ENCODE data around the gene ECEL1. TPM values are rescaled to one million over a fixed set of nuclear protein-coding genes. Genes with fewer than 3 reads are reported as not detected.

Gene ECEL1
- total and polyA plus RNA-seq, 2 donors (not counting 1 experiment from before 2014, with no cell fraction given), result 0.47 TPM; not detected in 1

GRCh38 chr2:232455426-232456255, 32.0 kb downstream of the ECEL1 start, which contains the start of gene ALPI:
Gene ALPI (plus strand): TSS chr2:232456153. CDS start chr2:232456200, 47 bp downstream.
- ATAC-seq (ENCODE audit: low read depth), result no peak

More at GRCh38 chr2:232455426-232456255, 32.0 kb downstream of the ECEL1 start, which contains the start of gene ALPI:
- no peak for DNase-seq
- H3K27ac ChIP-seq (ENCODE audit: low read length in 2 of 2), result no peak within 1 kb of the TSS
- H3K9ac ChIP-seq (ENCODE audit: low read length), result no peak within 1 kb of the TSS
- no peaks in the 10 kb centered on the region for H4K20me1 ChIP-seq (ENCODE audit: control insufficient read depth, insufficient read depth, low read length, poor library complexity, severe bottlenecking)
- Mint-ChIP-seq H3K4me3 (no peak within 1 kb of the TSS), H3K4me1 (no peaks in the 10 kb centered on the region), H3K27ac (no peak within 1 kb of the TSS), H3K27me3 (peaks cover 23% of the 10 kb centered on the region), H3K9me3 (ENCODE audit: insufficient read depth) (no peaks in the 10 kb centered on the region)
- H3K27me3 ChIP-seq (replicated peaks in 1 of 4; ENCODE audit: control extremely low read depth in 1 of 4, control insufficient read depth in 3 of 4, insufficient read depth in 4 of 4, low read length in 3 of 4), result peaks cover 0 to 11% (median 0%) of the 10 kb centered on the region in 4 experiments
- TF ChIP-seq EZH2 (IDR thresholded peaks at IDR 0.05; ENCODE audit: borderline replicate concordance, insufficient read depth, low read depth, low read length, poor library complexity, severe bottlenecking) (no peak), CTCF (IDR thresholded peaks at IDR 0.05) (no peak)
- no peak within 1 kb of the TSS for H2AFZ ChIP-seq (ENCODE audit: insufficient read depth, low read depth, low read length, poor library complexity, severe bottlenecking)
- intact Hi-C loops (cut with micrococcal nuclease), result no loop called here
- 87% methylated on average over 9 of the region's 14 CpGs for WGBS (ENCODE audit: insufficient coverage)
- H3K4me2 ChIP-seq (replicated peaks; ENCODE audit: low read depth, low read length, poor library complexity, severe bottlenecking), result no peak within 1 kb of the TSS
- CTCF ChIA-PET, result no interaction called here
- no peaks in the 10 kb centered on the region for H3K36me3 ChIP-seq (replicated peaks in 1 of 2; ENCODE audit: control extremely low read depth in 1 of 2, control insufficient read depth in 1 of 2, extremely low read depth in 1 of 2, insufficient read depth in 2 of 2, low read length in 1 of 2)
- peaks cover 0 to 8% (median 0%) of the 10 kb centered on the region in 3 donors for H3K9me3 ChIP-seq (ENCODE audit: control extremely low read depth in 1 of 3, control insufficient read depth in 2 of 3, insufficient read depth in 1 of 3, low read length in 2 of 3)
- POLR2A ChIA-PET, result no interaction called here
- H3K4me1 ChIP-seq (ENCODE audit: control insufficient read depth in 2 of 2, insufficient read depth in 2 of 2, low read length in 2 of 2), result no peaks in the 10 kb centered on the region
- no peak within 1 kb of the TSS for H3K4me3 ChIP-seq (ENCODE audit: control extremely low read depth in 1 of 5, extremely low read depth in 1 of 5, insufficient read depth in 1 of 5, low read depth in 2 of 5, low read length in 4 of 5)
- H3K79me2 ChIP-seq (ENCODE audit: control insufficient read depth, insufficient read depth, low read length), result no peaks in the 10 kb centered on the region

Data from B cell (primary cell).